Adipocyte (in vitro differentiated cells): ENCODE data around the gene ADGRG6.

Experiments
- DNase-seq: peaks from one replicate; pipeline ENCODE4 v3.0.0-alpha.2; 2015; ENCODE audit warnings: low read depth
- H3K27me3 ChIP-seq: replicated peaks from 2 replicates; pipeline ENCODE4 v1.7.0; 2013; ENCODE audit warnings: mild to moderate bottlenecking, low read length, moderate library complexity; ENCODE audit not compliant: control insufficient read depth, insufficient read depth
- H3K36me3 ChIP-seq: 2 replicates; pipeline ENCODE4 v1.7.0; 2013; ENCODE audit warnings: low read length, mild to moderate bottlenecking, moderate library complexity; ENCODE audit not compliant: control insufficient read depth, insufficient read depth, severe bottlenecking
- H3K4me1 ChIP-seq: 2 replicates; pipeline ENCODE4 v1.7.0; 2013; ENCODE audit warnings: mild to moderate bottlenecking, low read length, moderate library complexity; ENCODE audit not compliant: control insufficient read depth, insufficient read depth
- H3K4me3 ChIP-seq: 2 replicates; pipeline ENCODE4 v1.7.0; 2013; ENCODE audit warnings: mild to moderate bottlenecking, low read length, moderate library complexity
- H3K9ac ChIP-seq: 2 replicates; pipeline ENCODE4 v1.7.0; 2013; ENCODE audit warnings: mild to moderate bottlenecking, low read length, moderate library complexity
- H3K9me3 ChIP-seq: 2 replicates; pipeline ENCODE4 v1.7.0; 2013; ENCODE audit warnings: mild to moderate bottlenecking, low read length, moderate library complexity; ENCODE audit not compliant: control insufficient read depth

The ADGRG6 gene

GRCh38 chr6:142303176-142303533, 1.3 kb downstream of the ADGRG6 start:
- no peak for DNase-seq
- peaks cover 5% of the 10 kb centered on the region for H3K27me3 ChIP-seq
- H3K9ac ChIP-seq, result no peak overlapping the region
- H3K9me3 ChIP-seq, result peaks cover 4% of the 10 kb centered on the region
- H3K36me3 ChIP-seq, result no peaks in the 10 kb centered on the region
- no peak overlapping the region for H3K4me3 ChIP-seq
- H3K4me1 ChIP-seq, result peaks cover 8% of the 10 kb centered on the region

GRCh38 chr6:142304241-142304640, 2.4 kb downstream of the ADGRG6 start:
- Histone ChIP-seq H3K4me1 (peaks cover 5% of the 10 kb centered on the region), H3K27me3 (peaks cover 5% of the 10 kb centered on the region), H3K4me3 (no peak overlapping the region)

DNA sequence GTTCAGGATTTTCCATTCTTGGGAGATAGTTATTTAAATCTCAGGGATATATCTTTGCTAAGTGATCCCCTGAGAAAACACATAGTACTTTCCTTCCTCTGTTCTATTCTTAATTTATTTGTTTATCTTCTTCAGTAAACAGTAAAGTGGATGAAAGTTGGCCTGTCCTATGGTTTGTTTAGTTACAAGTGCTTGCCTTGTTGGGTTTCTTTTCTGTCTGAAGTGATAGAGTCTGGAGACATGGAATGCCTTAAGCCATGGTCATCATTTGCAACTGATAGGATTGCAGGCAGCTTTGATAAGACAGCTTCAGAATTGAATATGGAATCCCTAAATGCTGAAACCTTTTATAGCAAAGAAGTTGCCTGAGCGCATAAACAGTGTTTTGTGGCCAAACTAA, 4.9 kb downstream of the ADGRG6 start:
- Histone ChIP-seq H3K9me3 (no peaks in the 10 kb centered on the region), H3K4me1 (no peaks in the 10 kb centered on the region), H3K36me3 (no peaks in the 10 kb centered on the region), H3K9ac (no peak overlapping the region), H3K27me3 (peaks cover 5% of the 10 kb centered on the region), H3K4me3 (no peak overlapping the region)
- no peak for DNase-seq

More at GRCh38 chr6:142304241-142304640, 2.4 kb downstream of the ADGRG6 start:
- H3K9ac ChIP-seq, result no peak overlapping the region
- H3K36me3 ChIP-seq, result no peaks in the 10 kb centered on the region
- DNase-seq, result no peak
- H3K9me3 ChIP-seq, result peaks cover 4% of the 10 kb centered on the region

GRCh38 chr6:142307963-142308748, 6.3 kb downstream of the ADGRG6 start:
- no peak for DNase-seq

DNA sequence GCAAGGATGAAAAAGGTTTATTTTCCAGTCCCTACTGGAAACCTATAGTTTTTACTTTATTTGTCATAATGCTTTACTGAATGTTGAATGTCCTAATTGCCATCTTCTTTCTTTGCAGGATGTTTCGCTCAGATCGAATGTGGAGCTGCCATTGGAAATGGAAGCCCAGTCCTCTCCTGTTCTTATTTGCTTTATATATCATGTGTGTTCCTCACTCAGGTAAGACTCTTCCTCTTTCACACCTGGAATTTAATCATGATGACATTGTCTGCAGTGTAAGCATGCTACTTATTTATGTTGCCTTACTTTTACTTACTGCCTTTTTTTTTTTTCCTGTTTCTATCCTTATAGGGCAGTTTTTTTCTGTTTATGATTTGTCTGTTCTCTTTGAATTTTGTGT, 7.6 kb downstream of the ADGRG6 start:
- H3K9ac ChIP-seq, result no peak overlapping the region
- H3K4me3 ChIP-seq, result no peak overlapping the region
- no peaks in the 10 kb centered on the region for H3K9me3 ChIP-seq
- H3K27me3 ChIP-seq, result no peaks in the 10 kb centered on the region
- no peak for DNase-seq
- peaks cover 4% of the 10 kb centered on the region for H3K4me1 ChIP-seq
- H3K36me3 ChIP-seq, result no peaks in the 10 kb centered on the region

More at GRCh38 chr6:142307963-142308748, 6.3 kb downstream of the ADGRG6 start:
- no peak overlapping the region for H3K9ac ChIP-seq
- no peaks in the 10 kb centered on the region for H3K36me3 ChIP-seq
- H3K4me3 ChIP-seq, result no peak overlapping the region
- no peaks in the 10 kb centered on the region for H3K27me3 ChIP-seq
- H3K9me3 ChIP-seq, result no peaks in the 10 kb centered on the region
- peaks cover 1% of the 10 kb centered on the region for H3K4me1 ChIP-seq

- no peak overlapping the region for H3K4me3 ChIP-seq
- DNase-seq, result peak; percentile 23
Observed at GRCh38 chr6:142313284-142313683, 11.5 kb downstream of the ADGRG6 start.

GRCh38 chr6:142316791-142317368, 15.1 kb downstream of the ADGRG6 start:
- DNase-seq, result no peak
- Histone ChIP-seq H3K4me1 (peaks cover 4% of the 10 kb centered on the region), H3K9ac (no peak overlapping the region), H3K27me3 (no peaks in the 10 kb centered on the region), H3K36me3 (no peaks in the 10 kb centered on the region), H3K4me3 (no peak overlapping the region), H3K9me3 (no peaks in the 10 kb centered on the region)

More at GRCh38 chr6:142313284-142313683, 11.5 kb downstream of the ADGRG6 start:
- H3K9me3 ChIP-seq, result no peaks in the 10 kb centered on the region
- no peaks in the 10 kb centered on the region for H3K36me3 ChIP-seq
- H3K27me3 ChIP-seq, result no peaks in the 10 kb centered on the region
- H3K4me1 ChIP-seq, result peaks cover 4% of the 10 kb centered on the region
- H3K9ac ChIP-seq, result no peak overlapping the region

GRCh38 chr6:142318714-142319113, 16.9 kb downstream of the ADGRG6 start:
- Histone ChIP-seq H3K27me3 (no peaks in the 10 kb centered on the region), H3K9me3 (no peaks in the 10 kb centered on the region), H3K36me3 (no peaks in the 10 kb centered on the region), H3K4me1 (no peaks in the 10 kb centered on the region), H3K4me3 (no peak overlapping the region), H3K9ac (no peak overlapping the region)
- DNase-seq, result no peak

- no peak overlapping the region for H3K4me3 ChIP-seq
- DNase-seq, result no peak
- H3K9me3 ChIP-seq, result no peaks in the 10 kb centered on the region
- no peaks in the 10 kb centered on the region for H3K4me1 ChIP-seq
- H3K9ac ChIP-seq, result no peak overlapping the region
- no peaks in the 10 kb centered on the region for H3K27me3 ChIP-seq
- no peaks in the 10 kb centered on the region for H3K36me3 ChIP-seq
Observed at GRCh38 chr6:142320366-142320765, 18.6 kb downstream of the ADGRG6 start.

GRCh38 chr6:142321451-142321850, 19.6 kb downstream of the ADGRG6 start:
- H3K4me3 ChIP-seq, result no peak overlapping the region
- no peaks in the 10 kb centered on the region for H3K27me3 ChIP-seq
- no peak for DNase-seq
- no peaks in the 10 kb centered on the region for H3K9me3 ChIP-seq
- peaks cover 1% of the 10 kb centered on the region for H3K4me1 ChIP-seq
- no peak overlapping the region for H3K9ac ChIP-seq
- H3K36me3 ChIP-seq, result no peaks in the 10 kb centered on the region

DNA sequence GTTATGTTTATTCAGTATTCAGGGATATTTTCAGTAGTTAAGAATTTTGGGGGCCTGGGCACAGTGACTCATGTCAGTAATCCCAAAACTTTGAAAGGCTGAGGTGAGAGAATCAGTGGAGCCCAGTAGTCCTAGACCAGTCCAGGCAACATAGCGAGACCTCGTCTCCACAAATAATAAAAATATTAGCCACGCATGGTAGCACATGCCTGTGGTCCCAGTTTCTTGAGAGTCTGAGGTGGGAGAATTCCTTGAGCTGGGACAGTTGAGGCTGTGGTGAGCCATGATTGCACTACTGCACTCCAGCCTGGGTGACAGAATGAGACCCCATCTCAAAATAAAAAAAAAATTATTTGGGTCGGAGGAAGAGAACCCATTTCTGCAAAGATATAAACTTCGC, 20.3 kb downstream of the ADGRG6 start:
- no peak for DNase-seq
- Histone ChIP-seq H3K36me3 (no peaks in the 10 kb centered on the region), H3K9ac (no peak overlapping the region), H3K27me3 (no peaks in the 10 kb centered on the region), H3K9me3 (no peaks in the 10 kb centered on the region), H3K4me3 (no peak overlapping the region), H3K4me1 (peaks cover 7% of the 10 kb centered on the region)
